ENCODE results near the gene LRRC8D. TPM values are rescaled to one million over a fixed set of nuclear protein-coding genes. Genes with fewer than 3 reads are reported as not detected.

The LRRC8D gene
- total RNA-seq = 10 to 100 TPM; 17.1 to 17.4 TPM
- 10 to 100 TPM in 1 of 2 donors, 1 to 10 TPM in 1; 7.1 to 11.7 TPM for polyA plus RNA-seq

DNA sequence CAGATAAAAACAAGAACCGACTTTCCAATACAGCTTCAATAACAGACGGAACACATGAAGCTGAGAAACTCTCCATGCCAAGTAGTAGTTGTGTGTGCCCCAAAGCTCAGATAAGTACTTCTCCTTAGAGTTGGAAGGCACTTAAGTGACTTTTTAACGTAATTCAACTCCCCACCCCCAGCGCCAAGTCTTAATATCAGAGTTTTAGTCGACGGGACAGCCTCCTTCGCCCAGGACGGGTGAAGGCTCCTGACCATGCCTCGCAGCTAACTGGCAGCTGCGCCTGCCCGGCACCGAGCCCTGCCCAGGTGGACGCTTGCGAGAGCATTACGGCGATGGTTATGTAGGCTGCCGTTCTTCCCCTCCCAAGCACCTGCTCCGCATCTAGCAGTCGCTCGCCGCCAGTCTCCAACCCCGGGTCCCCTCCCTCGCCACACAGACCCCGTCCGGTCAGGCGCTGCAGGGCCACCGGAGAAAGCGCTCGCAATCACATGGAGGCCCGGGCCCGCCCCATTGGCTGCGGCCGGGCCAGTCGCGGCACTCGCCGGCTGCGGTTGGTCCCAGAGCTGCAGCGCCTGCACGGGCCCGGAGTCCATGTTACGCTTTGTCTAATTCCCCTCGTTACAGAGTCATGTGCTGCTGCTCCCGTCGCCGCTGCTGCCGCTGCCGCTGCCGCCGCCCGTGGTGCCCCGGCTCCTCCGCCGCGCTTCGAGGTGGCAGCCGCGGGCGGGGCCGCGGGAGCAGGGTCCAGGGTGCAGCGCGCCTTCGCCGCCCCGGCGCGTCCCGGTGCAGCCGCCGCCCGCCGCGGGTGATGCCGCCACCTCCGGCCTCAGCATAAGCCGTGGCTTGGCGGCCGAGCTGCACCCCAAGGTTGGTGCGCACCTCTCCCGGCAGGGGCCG is at the start of gene LRRC8D:
Gene LRRC8D (plus strand): TSS at position 611 of the 900 bp plus-strand sequence. CDS start 112,037 bp downstream, outside the sequence.
- under 1% methylated on average over 82 of the region's 82 CpGs for WGBS
- no peaks in the 10 kb centered on the region for H3K9me3 ChIP-seq (ENCODE audit: control insufficient read depth in 4 of 4, low read length in 3 of 4)
- H3K27ac ChIP-seq (ENCODE audit: low read depth in 1 of 2, low read length in 2 of 2) = peak within 1 kb of the TSS; percentile 79 to 80
- H3K27me3 ChIP-seq (ENCODE audit: control insufficient read depth in 4 of 4, insufficient read depth in 4 of 4, low read length in 3 of 4) = no peaks in the 10 kb centered on the region
- H3K9ac ChIP-seq (ENCODE audit: low read depth in 1 of 2, low read length in 2 of 2) = peak within 1 kb of the TSS; percentile 68 to 80
- DNase-seq (ENCODE audit: low spot score) = peak; percentile 78
- TF ChIP-seq FOXA1 (IDR thresholded peaks at IDR 0.05) (no peak), JUND (IDR thresholded peaks at IDR 0.05) (no peak), NR2F2 (IDR thresholded peaks at IDR 0.05) (no peak), FOXA2 (IDR thresholded peaks at IDR 0.05) (no peak), ZBTB33 (IDR thresholded peaks at IDR 0.05) (no peak), RXRA (IDR thresholded peaks at IDR 0.05) (no peak), GABPA (IDR thresholded peaks at IDR 0.05 in 1 of 2, conservative IDR thresholded peaks at IDR 0.05 in 1 of 2) (no peak), ATF3 (IDR thresholded peaks at IDR 0.05) (no peak), TAF1 (conservative IDR thresholded peaks at IDR 0.05) (peak; percentile 51), EGR1 (IDR thresholded peaks at IDR 0.05; ENCODE audit: low read depth in 2 of 2) (no peak), YY1 (IDR thresholded peaks at IDR 0.05) (peak; percentile 54), HNF4A (conservative IDR thresholded peaks at IDR 0.05) (no peak), RAD21 (IDR thresholded peaks at IDR 0.05) (peak in 1 of 2 donors; percentile 46), MAX (IDR thresholded peaks at IDR 0.05) (peak; percentile 72), HNF4G (IDR thresholded peaks at IDR 0.05) (no peak), SP1 (IDR thresholded peaks at IDR 0.05) (peak; percentile 54)
- TF ChIP-seq, protein P1, sequence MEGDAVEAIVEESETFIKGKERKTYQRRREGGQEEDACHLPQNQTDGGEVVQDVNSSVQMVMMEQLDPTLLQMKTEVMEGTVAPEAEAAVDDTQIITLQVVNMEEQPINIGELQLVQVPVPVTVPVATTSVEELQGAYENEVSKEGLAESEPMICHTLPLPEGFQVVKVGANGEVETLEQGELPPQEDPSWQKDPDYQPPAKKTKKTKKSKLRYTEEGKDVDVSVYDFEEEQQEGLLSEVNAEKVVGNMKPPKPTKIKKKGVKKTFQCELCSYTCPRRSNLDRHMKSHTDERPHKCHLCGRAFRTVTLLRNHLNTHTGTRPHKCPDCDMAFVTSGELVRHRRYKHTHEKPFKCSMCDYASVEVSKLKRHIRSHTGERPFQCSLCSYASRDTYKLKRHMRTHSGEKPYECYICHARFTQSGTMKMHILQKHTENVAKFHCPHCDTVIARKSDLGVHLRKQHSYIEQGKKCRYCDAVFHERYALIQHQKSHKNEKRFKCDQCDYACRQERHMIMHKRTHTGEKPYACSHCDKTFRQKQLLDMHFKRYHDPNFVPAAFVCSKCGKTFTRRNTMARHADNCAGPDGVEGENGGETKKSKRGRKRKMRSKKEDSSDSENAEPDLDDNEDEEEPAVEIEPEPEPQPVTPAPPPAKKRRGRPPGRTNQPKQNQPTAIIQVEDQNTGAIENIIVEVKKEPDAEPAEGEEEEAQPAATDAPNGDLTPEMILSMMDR (IDR thresholded peaks at IDR 0.05; ENCODE audit: low read depth, low read length, missing input control) = no peak
- TF ChIP-seq, protein P2, sequence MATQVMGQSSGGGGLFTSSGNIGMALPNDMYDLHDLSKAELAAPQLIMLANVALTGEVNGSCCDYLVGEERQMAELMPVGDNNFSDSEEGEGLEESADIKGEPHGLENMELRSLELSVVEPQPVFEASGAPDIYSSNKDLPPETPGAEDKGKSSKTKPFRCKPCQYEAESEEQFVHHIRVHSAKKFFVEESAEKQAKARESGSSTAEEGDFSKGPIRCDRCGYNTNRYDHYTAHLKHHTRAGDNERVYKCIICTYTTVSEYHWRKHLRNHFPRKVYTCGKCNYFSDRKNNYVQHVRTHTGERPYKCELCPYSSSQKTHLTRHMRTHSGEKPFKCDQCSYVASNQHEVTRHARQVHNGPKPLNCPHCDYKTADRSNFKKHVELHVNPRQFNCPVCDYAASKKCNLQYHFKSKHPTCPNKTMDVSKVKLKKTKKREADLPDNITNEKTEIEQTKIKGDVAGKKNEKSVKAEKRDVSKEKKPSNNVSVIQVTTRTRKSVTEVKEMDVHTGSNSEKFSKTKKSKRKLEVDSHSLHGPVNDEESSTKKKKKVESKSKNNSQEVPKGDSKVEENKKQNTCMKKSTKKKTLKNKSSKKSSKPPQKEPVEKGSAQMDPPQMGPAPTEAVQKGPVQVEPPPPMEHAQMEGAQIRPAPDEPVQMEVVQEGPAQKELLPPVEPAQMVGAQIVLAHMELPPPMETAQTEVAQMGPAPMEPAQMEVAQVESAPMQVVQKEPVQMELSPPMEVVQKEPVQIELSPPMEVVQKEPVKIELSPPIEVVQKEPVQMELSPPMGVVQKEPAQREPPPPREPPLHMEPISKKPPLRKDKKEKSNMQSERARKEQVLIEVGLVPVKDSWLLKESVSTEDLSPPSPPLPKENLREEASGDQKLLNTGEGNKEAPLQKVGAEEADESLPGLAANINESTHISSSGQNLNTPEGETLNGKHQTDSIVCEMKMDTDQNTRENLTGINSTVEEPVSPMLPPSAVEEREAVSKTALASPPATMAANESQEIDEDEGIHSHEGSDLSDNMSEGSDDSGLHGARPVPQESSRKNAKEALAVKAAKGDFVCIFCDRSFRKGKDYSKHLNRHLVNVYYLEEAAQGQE (IDR thresholded peaks at IDR 0.05) = peak; percentile 34
- peaks cover 3 to 31% (median 21%) of the 10 kb centered on the region in 4 donors for H3K4me1 ChIP-seq (ENCODE audit: control insufficient read depth in 4 of 4, insufficient read depth in 4 of 4, low read length in 3 of 4)
- H3K4me3 ChIP-seq (ENCODE audit: low read depth in 1 of 3, low read length in 3 of 3) = peak within 1 kb of the TSS; percentile 88 to 99 (median 92)
- peaks cover 0 to 2% (median 0%) of the 10 kb centered on the region in 4 donors for H3K36me3 ChIP-seq (ENCODE audit: control insufficient read depth in 4 of 4, insufficient read depth in 3 of 4, low read depth in 1 of 4, low read length in 3 of 4)

All from liver (tissue), 9 donors.